Fibroblast of skin of scalp (primary cell): ENCODE data around the gene NVL.

Experiments
- DNase-seq: peaks from one replicate; pipeline ENCODE4 v3.0.0-alpha.2; 2013

The NVL gene

GRCh38 chr1:224193319-224193966, 136.5 kb downstream of the NVL start:
- DNase-seq, result no peak

- DNase-seq, result no peak
These were observed 137.7 kb downstream of the NVL start for GRCh38 chr1:224192082-224192788.

- peak; percentile 44 for DNase-seq
These were observed 140.4 kb downstream of the NVL start for GRCh38 chr1:224189561-224189960.

GRCh38 chr1:224188286-224188685, 141.7 kb downstream of the NVL start:
- no peak for DNase-seq

DNA sequence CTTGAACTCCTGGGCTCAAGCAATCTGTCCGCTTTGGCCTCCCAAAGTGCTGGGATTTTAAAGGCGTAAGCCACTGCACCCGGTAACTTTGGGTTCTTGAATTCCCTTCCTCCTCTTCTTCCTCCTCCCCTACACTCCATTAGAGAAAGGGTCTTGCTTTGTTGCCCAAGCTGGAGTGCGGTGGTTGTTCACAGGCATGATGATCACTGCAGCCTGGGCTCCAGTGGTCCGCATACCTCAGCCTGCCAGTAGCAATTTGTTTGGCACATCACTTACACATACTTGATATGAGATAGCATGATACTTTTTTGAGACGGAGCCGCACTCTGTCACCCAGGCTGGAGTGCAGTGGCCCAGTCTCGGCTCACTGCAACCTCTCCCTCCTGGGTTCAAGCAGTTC, 144.8 kb downstream of the NVL start:
- no peak for DNase-seq

GRCh38 chr1:224183591-224184312, 146.2 kb downstream of the NVL start:
- peak; percentile 91 for DNase-seq

DNA sequence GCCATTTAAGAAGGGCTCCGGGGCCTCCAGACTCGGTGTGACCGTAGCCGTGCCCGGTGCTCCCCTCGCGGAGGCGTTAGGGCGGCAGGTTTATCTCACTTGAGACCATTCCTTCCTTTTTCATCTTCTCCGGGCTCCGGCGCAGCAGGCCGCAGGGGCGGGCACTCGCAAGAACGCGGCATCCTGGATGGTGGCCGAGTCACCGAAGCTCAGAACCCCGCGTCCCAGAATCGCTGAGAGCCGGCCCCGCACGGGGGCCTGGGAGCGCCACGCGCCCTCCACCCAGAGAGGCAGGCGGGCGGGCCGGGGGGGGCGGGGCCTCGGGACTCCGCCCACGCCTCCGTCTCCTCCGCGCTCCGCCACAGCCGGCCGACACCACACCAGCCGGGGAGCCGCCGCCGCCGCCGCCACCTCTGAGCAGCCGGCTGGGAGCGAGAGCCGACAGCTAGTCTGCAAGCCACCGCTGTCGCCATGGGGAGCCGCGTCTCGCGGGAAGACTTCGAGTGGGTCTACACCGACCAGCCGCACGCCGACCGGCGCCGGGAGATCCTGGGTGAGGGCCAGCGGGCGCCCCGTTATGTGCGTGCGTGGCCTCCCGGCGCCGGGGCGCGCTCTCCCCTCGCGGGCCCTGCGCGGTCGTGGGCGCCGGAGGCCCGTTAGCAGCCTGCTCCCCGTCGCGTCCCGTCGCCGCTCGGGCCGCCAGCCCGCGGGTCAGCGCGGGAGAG, 146.9 kb downstream of the NVL start, which contains the start of gene DEGS1:
Gene DEGS1, plus strand, starts transcription at position 375 of the 725 bp plus-strand sequence. Its CDS starts 97 bp downstream, at position 472.
- peak; percentile 89 for DNase-seq

- no peak for DNase-seq
These were observed 147.7 kb downstream of the NVL start for GRCh38 chr1:224182057-224182865.

- DNase-seq, result no peak
These were observed 148.5 kb downstream of the NVL start for GRCh38 chr1:224181453-224181810.

GRCh38 chr1:224180783-224181452, 149.1 kb downstream of the NVL start:
- DNase-seq, result no peak

- no peak for DNase-seq
These were observed 151.1 kb downstream of the NVL start for GRCh38 chr1:224178894-224179293.

GRCh38 chr1:224177356-224177999, 152.5 kb downstream of the NVL start:
- no peak for DNase-seq
